GM23338 (cell line): Measurements from ENCODE around the gene PAK4.

Source experiments
- CREB1 ChIP-seq: fragments of 250-450 bp; sonication (Bioruptor Pico); IDR thresholded peaks from 2 replicates; pipeline ENCODE4 v1.5.0; 2020; ENCODE audit warnings: low read depth, mild to moderate bottlenecking, moderate library complexity
- ETS1 ChIP-seq: IDR thresholded peaks from 2 replicates; pipeline ENCODE4 v1.6.1; 2016; ENCODE audit warnings: antibody characterized with exemption
- EZH2 ChIP-seq: fragments of 200-600 bp; sonication (generic); IDR thresholded peaks from one replicate; pipeline ENCODE4 v1.8.0; 2017; ENCODE audit warnings: antibody characterized with exemption, mild to moderate bottlenecking, low read depth; ENCODE audit not compliant: unreplicated experiment
- EZH2phosphoT487 ChIP-seq: fragments of 200-600 bp; sonication (generic); IDR thresholded peaks from one replicate; pipeline ENCODE4 v1.8.1; 2018; ENCODE audit warnings: antibody characterized with exemption; ENCODE audit not compliant: unreplicated experiment
- JUNB ChIP-seq: IDR thresholded peaks from one replicate; pipeline ENCODE4 v1.6.1; 2016; ENCODE audit warnings: antibody characterized with exemption; ENCODE audit not compliant: unreplicated experiment
- NANOG ChIP-seq: IDR thresholded peaks from 2 replicates; pipeline ENCODE4 v1.6.1; 2016; ENCODE audit warnings: antibody characterized with exemption, borderline replicate concordance
- POLR2AphosphoS5 ChIP-seq: IDR thresholded peaks from 2 replicates; pipeline ENCODE4 v1.6.1; 2016; ENCODE audit warnings: antibody characterized with exemption, low read depth
- REST ChIP-seq: IDR thresholded peaks from one replicate; pipeline ENCODE4 v1.6.1; 2018; ENCODE audit warnings: antibody characterized with exemption; ENCODE audit not compliant: unreplicated experiment
- STAT1 ChIP-seq: IDR thresholded peaks from one replicate; pipeline ENCODE4 v1.6.1; 2016; ENCODE audit warnings: antibody characterized with exemption; ENCODE audit not compliant: unreplicated experiment
- ZNF114 ChIP-seq: fragments of 250-450 bp; sonication (Bioruptor Pico); IDR thresholded peaks from 2 replicates; pipeline ENCODE4 v1.5.0; 2020; ENCODE audit warnings: mild to moderate bottlenecking, moderate library complexity
- ZNF331 ChIP-seq: fragments of 250-450 bp; sonication (Bioruptor Pico); IDR thresholded peaks from 2 replicates; pipeline ENCODE4 v1.5.0; 2020; ENCODE audit warnings: low read depth, mild to moderate bottlenecking, moderate library complexity
- TF ChIP-seq, protein P1 (sequence below), 2 experiments: fragments of 200-600 bp in 1 of 2; sonication (generic) in 1 of 2; conservative IDR thresholded peaks; 2 replicates each; pipeline versions ENCODE4 v1.5.1 to v1.6.1; 2016 to 2017; ENCODE audit warnings: antibody characterized with exemption in 2 of 2, low read depth in 2 of 2, mild to moderate bottlenecking in 2 of 2, moderate library complexity in 1 of 2
- TF ChIP-seq, protein P2 (sequence below): fragments of 250-450 bp; sonication (Bioruptor Pico); IDR thresholded peaks from 2 replicates; pipeline ENCODE4 v1.5.0; 2020; ENCODE audit warnings: mild to moderate bottlenecking, moderate library complexity

- TF ChIP-seq CREB1 (CRISPR knock-in tag) (no peak), EZH2 (no peak), POLR2AphosphoS5 (no peak), ZNF331 (CRISPR knock-in tag) (no peak), REST (no peak), EZH2phosphoT487 (no peak), ETS1 (no peak), ZNF114 (CRISPR knock-in tag) (no peak), STAT1 (no peak), JUNB (no peak), NANOG (no peak)
- TF ChIP-seq, protein P1, sequence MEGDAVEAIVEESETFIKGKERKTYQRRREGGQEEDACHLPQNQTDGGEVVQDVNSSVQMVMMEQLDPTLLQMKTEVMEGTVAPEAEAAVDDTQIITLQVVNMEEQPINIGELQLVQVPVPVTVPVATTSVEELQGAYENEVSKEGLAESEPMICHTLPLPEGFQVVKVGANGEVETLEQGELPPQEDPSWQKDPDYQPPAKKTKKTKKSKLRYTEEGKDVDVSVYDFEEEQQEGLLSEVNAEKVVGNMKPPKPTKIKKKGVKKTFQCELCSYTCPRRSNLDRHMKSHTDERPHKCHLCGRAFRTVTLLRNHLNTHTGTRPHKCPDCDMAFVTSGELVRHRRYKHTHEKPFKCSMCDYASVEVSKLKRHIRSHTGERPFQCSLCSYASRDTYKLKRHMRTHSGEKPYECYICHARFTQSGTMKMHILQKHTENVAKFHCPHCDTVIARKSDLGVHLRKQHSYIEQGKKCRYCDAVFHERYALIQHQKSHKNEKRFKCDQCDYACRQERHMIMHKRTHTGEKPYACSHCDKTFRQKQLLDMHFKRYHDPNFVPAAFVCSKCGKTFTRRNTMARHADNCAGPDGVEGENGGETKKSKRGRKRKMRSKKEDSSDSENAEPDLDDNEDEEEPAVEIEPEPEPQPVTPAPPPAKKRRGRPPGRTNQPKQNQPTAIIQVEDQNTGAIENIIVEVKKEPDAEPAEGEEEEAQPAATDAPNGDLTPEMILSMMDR (conservative IDR thresholded peaks at IDR 0.05; ENCODE audit: low read depth in 2 of 2), result no peak
- TF ChIP-seq, protein P2, sequence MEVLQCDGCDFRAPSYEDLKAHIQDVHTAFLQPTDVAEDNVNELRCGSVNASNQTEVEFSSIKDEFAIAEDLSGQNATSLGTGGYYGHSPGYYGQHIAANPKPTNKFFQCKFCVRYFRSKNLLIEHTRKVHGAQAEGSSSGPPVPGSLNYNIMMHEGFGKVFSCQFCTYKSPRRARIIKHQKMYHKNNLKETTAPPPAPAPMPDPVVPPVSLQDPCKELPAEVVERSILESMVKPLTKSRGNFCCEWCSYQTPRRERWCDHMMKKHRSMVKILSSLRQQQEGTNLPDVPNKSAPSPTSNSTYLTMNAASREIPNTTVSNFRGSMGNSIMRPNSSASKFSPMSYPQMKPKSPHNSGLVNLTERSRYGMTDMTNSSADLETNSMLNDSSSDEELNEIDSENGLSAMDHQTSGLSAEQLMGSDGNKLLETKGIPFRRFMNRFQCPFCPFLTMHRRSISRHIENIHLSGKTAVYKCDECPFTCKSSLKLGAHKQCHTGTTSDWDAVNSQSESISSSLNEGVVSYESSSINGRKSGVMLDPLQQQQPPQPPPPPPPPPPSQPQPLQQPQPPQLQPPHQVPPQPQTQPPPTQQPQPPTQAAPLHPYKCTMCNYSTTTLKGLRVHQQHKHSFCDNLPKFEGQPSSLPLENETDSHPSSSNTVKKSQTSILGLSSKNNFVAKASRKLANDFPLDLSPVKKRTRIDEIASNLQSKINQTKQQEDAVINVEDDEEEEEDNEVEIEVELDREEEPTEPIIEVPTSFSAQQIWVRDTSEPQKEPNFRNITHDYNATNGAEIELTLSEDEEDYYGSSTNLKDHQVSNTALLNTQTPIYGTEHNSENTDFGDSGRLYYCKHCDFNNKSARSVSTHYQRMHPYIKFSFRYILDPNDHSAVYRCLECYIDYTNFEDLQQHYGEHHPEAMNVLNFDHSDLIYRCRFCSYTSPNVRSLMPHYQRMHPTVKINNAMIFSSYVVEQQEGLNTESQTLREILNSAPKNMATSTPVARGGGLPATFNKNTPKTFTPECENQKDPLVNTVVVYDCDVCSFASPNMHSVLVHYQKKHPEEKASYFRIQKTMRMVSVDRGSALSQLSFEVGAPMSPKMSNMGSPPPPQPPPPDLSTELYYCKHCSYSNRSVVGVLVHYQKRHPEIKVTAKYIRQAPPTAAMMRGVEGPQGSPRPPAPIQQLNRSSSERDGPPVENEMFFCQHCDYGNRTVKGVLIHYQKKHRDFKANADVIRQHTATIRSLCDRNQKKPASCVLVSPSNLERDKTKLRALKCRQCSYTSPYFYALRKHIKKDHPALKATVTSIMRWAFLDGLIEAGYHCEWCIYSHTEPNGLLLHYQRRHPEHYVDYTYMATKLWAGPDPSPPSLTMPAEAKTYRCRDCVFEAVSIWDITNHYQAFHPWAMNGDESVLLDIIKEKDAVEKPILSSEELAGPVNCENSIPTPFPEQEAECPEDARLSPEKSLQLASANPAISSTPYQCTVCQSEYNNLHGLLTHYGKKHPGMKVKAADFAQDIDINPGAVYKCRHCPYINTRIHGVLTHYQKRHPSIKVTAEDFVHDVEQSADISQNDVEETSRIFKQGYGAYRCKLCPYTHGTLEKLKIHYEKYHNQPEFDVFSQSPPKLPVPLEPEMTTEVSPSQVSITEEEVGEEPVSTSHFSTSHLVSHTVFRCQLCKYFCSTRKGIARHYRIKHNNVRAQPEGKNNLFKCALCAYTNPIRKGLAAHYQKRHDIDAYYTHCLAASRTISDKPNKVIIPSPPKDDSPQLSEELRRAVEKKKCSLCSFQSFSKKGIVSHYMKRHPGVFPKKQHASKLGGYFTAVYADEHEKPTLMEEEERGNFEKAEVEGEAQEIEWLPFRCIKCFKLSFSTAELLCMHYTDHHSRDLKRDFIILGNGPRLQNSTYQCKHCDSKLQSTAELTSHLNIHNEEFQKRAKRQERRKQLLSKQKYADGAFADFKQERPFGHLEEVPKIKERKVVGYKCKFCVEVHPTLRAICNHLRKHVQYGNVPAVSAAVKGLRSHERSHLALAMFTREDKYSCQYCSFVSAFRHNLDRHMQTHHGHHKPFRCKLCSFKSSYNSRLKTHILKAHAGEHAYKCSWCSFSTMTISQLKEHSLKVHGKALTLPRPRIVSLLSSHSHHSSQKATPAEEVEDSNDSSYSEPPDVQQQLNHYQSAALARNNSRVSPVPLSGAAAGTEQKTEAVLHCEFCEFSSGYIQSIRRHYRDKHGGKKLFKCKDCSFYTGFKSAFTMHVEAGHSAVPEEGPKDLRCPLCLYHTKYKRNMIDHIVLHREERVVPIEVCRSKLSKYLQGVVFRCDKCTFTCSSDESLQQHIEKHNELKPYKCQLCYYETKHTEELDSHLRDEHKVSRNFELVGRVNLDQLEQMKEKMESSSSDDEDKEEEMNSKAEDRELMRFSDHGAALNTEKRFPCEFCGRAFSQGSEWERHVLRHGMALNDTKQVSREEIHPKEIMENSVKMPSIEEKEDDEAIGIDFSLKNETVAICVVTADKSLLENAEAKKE, result no peak
Observed at GRCh38 chr19:39106194-39106593, 19.4 kb upstream of the PAK4 start.
